Effector memory CD4-positive, alpha-beta T cell (primary cell): Measurements from ENCODE around the gene ATXN7.

Source experiments
- DNase-seq, 3 donors: peaks; one replicate each; pipeline ENCODE4 v3.0.0-alpha.2; 2020
- H3K27ac ChIP-seq: 2 replicates; pipeline ENCODE4 v1.7.0; 2013; ENCODE audit warnings: mild to moderate bottlenecking, low read length, moderate library complexity; ENCODE audit not compliant: insufficient read depth, poor library complexity, severe bottlenecking
- H3K27me3 ChIP-seq: replicated peaks from 2 replicates; pipeline ENCODE4 v1.7.0; 2013; ENCODE audit warnings: mild to moderate bottlenecking, low read length; ENCODE audit not compliant: insufficient read depth, control insufficient read depth, poor library complexity, severe bottlenecking
- H3K36me3 ChIP-seq: 2 replicates; pipeline ENCODE4 v1.7.0; 2013; ENCODE audit warnings: mild to moderate bottlenecking, low read length, moderate library complexity; ENCODE audit not compliant: control insufficient read depth, insufficient read depth
- H3K4me1 ChIP-seq: 2 replicates; pipeline ENCODE4 v1.7.0; 2013; ENCODE audit warnings: low read length, mild to moderate bottlenecking; ENCODE audit not compliant: control insufficient read depth, insufficient read depth, poor library complexity, severe bottlenecking
- H3K4me3 ChIP-seq: 2 replicates; pipeline ENCODE4 v1.7.0; 2013; ENCODE audit warnings: low read length, low read depth, mild to moderate bottlenecking; ENCODE audit not compliant: insufficient read depth, poor library complexity, severe bottlenecking
- H3K9me3 ChIP-seq: 2 replicates; pipeline ENCODE4 v1.7.0; 2013; ENCODE audit warnings: mild to moderate bottlenecking, low read length, moderate library complexity; ENCODE audit not compliant: control insufficient read depth

The ATXN7 gene

GRCh38 chr3:64038253-64038767 is 174.6 kb downstream of the ATXN7 start:
- H3K27me3 ChIP-seq = no peaks in the 10 kb centered on the region
- no peaks in the 10 kb centered on the region for H3K9me3 ChIP-seq
- no peak overlapping the region for H3K4me3 ChIP-seq
- no peak overlapping the region for H3K27ac ChIP-seq
- no peak for DNase-seq
- no peaks in the 10 kb centered on the region for H3K4me1 ChIP-seq
- no peaks in the 10 kb centered on the region for H3K36me3 ChIP-seq

GRCh38 chr3:64039332-64039731 is 175.7 kb downstream of the ATXN7 start:
- no peak for DNase-seq
- Histone ChIP-seq H3K27ac (no peak overlapping the region), H3K9me3 (no peaks in the 10 kb centered on the region), H3K4me3 (no peak overlapping the region), H3K27me3 (no peaks in the 10 kb centered on the region), H3K36me3 (no peaks in the 10 kb centered on the region), H3K4me1 (no peaks in the 10 kb centered on the region)

DNA sequence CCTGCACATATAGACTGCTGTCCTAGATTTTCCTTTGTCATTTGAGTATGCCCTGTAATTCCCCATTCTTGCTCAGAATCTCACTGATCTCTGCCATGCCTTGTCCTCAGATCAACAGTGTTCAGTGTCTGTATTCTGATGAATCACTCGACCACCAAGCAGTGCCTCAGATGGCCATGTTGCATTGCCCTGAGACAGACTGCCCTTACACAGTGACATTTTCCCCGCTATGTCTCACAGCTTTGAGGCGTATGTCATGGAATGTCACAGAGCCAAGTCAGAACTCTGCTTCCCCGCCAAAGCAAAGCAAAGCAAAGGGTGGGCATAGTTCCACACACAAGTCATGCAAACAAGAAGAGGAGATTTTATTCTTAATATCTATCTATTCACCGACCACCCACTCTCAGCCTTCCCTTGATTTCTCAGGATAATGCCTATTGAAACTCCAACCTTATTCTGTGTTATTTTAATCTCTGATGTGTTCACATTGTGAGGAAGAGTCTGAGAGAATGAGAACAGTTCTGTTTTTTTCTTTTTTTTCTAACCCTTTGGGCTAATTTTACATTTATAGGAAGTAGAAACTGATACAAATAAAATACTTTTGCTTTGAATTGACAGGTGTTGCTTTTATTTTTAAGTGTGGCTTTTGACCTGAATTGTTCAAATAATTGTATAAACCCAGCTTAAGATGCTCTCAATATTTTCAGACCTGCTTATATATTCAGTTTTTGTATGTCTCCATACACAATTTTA is 176.5 kb downstream of the ATXN7 start:
- Histone ChIP-seq H3K4me3 (no peak overlapping the region), H3K4me1 (no peaks in the 10 kb centered on the region), H3K36me3 (no peaks in the 10 kb centered on the region), H3K27me3 (no peaks in the 10 kb centered on the region), H3K27ac (no peak overlapping the region), H3K9me3 (no peaks in the 10 kb centered on the region)
- DNase-seq = no peak

DNA sequence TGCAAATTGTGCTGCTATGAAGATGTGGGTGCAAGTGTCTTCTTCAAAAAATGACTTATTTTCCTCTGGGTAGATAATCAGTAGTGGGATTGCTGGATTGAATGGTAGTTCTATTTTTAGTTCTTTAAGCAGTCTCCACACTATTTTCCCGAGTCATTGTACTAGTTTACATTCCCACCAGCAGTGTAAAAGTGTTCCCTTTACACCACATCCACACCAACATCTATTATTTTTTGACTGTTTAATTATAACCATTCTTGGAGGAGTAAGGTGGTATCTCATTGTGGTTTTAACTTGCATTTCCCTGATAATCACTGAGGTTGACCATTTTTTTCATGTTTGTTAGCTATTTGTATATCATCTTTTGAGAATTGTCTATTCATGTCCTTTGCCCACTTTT is 179.3 kb downstream of the ATXN7 start:
- no peak overlapping the region for H3K27ac ChIP-seq

DNA sequence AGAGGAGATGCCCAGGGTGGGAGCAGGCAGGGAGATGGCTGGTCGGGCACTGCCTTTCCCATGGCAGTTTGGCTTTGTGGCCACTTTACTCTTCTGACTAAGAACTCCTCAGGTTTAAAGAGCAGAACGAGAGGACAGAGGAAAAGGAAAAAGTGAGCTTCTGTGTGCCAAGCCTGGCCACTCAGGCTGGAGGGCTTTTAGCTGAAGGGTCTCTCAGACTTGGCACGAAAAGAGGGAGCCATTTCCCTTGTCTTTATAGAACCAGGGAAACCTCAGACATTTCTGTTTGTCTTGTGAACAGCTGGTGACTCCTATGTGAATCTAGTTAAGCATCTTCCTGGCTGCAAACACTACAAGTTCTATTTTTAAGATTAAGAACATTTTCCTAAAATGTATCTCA is 182.9 kb downstream of the ATXN7 start:
- H3K4me1 ChIP-seq = no peaks in the 10 kb centered on the region
- no peaks in the 10 kb centered on the region for H3K36me3 ChIP-seq
- no peak for DNase-seq
- no peak overlapping the region for H3K4me3 ChIP-seq
- H3K27ac ChIP-seq = no peak overlapping the region
- no peaks in the 10 kb centered on the region for H3K9me3 ChIP-seq
- no peaks in the 10 kb centered on the region for H3K27me3 ChIP-seq

More for the DNA sequence above, 179.3 kb downstream of the ATXN7 start:
- Histone ChIP-seq H3K27me3 (no peaks in the 10 kb centered on the region), H3K4me1 (no peaks in the 10 kb centered on the region), H3K4me3 (no peak overlapping the region), H3K9me3 (no peaks in the 10 kb centered on the region), H3K36me3 (no peaks in the 10 kb centered on the region)
- DNase-seq = no peak

GRCh38 chr3:64046996-64047594 is 183.4 kb downstream of the ATXN7 start:
- no peaks in the 10 kb centered on the region for H3K9me3 ChIP-seq
- no peak overlapping the region for H3K4me3 ChIP-seq
- DNase-seq = no peak
- no peak overlapping the region for H3K27ac ChIP-seq
- H3K36me3 ChIP-seq = no peaks in the 10 kb centered on the region
- H3K27me3 ChIP-seq = no peaks in the 10 kb centered on the region
- no peaks in the 10 kb centered on the region for H3K4me1 ChIP-seq

DNA sequence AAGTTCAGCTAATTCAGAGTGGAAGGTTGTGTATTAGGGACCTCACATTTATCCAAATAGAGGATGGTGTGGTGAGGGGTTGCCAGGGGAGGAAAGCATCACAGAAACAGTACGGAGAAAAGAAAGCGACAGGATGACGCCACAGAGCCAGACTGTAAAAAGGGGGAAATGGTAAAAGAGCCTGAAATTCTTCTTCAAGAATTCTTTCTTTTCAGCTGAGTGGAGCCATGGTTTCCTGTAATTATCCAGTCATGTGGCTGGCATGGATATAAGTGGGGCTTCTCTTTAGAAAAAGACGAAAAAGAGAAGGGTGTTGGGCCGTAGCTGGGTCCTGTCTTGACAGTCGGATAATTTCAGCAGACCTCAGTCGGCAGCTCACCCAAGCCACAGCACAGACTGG is 184.1 kb downstream of the ATXN7 start:
- Histone ChIP-seq H3K4me3 (no peak overlapping the region), H3K9me3 (no peaks in the 10 kb centered on the region), H3K4me1 (no peaks in the 10 kb centered on the region), H3K36me3 (no peaks in the 10 kb centered on the region), H3K27me3 (no peaks in the 10 kb centered on the region), H3K27ac (no peak overlapping the region)
- no peak for DNase-seq

- DNase-seq = no peak
- Histone ChIP-seq H3K4me3 (no peak overlapping the region), H3K27ac (no peak overlapping the region), H3K9me3 (no peaks in the 10 kb centered on the region), H3K4me1 (no peaks in the 10 kb centered on the region), H3K27me3 (no peaks in the 10 kb centered on the region), H3K36me3 (no peaks in the 10 kb centered on the region)
Observed at GRCh38 chr3:64048631-64049061, 185.0 kb downstream of the ATXN7 start.

- no peak for DNase-seq
Observed at GRCh38 chr3:64049136-64049535, 185.5 kb downstream of the ATXN7 start.

DNA sequence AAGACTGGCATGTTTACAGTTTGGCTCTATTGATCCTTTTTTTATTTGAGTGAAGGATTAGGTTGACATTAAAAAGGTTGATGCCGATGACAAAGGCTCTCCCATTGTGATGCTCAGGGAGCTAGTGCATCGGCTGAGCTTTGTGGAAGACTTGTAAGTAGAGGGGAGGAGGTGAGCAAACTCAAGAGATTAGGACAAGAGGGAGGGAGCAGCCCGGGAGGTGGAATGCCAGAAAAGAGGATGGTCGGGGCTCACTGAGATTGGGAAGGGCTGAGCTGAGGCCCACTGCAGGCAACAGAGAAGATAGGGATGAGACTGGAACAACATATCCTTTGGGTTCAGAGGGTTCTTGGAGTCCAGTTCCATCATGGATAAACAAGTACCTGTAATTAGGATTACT is 186.2 kb downstream of the ATXN7 start:
- Histone ChIP-seq H3K4me3 (no peak overlapping the region), H3K36me3 (no peaks in the 10 kb centered on the region), H3K27ac (no peak overlapping the region), H3K4me1 (no peaks in the 10 kb centered on the region), H3K27me3 (no peaks in the 10 kb centered on the region), H3K9me3 (no peaks in the 10 kb centered on the region)
- DNase-seq = no peak

More at GRCh38 chr3:64049136-64049535, 185.5 kb downstream of the ATXN7 start:
- H3K27ac ChIP-seq = no peak overlapping the region
- H3K4me3 ChIP-seq = no peak overlapping the region
- H3K36me3 ChIP-seq = no peaks in the 10 kb centered on the region
- H3K9me3 ChIP-seq = no peaks in the 10 kb centered on the region
- H3K27me3 ChIP-seq = no peaks in the 10 kb centered on the region
- no peaks in the 10 kb centered on the region for H3K4me1 ChIP-seq
